ENCODE results near the gene AFF3.
"Not testable (repeated sequence)": the region's sequence is repeated elsewhere in the genome, so short reads cannot be mapped to it uniquely, and the experiment has no call there.

AFF3 gene

GRCh38 chr2:99504844-99505584, 637.4 kb downstream of the AFF3 start:
- DNase-seq, result no peak

- DNase-seq, result not testable (repeated sequence)
Measured at GRCh38 chr2:99503662-99504416, 638.6 kb downstream of the AFF3 start.

GRCh38 chr2:99496021-99496420, 646.4 kb downstream of the AFF3 start:
- no peak for DNase-seq

Measured in NK-92 treated with Interleukin-12 subunit alpha and Interleukin-12 subunit beta, amount 100 ng/mL, for 24 hours (cell line).